Measurements from ENCODE around the gene TRIM32. TPM values are rescaled to one million over a fixed set of nuclear protein-coding genes. Genes with fewer than 3 reads are reported as not detected.
A peak's percentile ranks its signal among the peaks of the same experiment; 100 is the strongest.

TRIM32 gene
- total and polyA plus RNA-seq, 2 of the 13 experiments (the other 11 are each of a cell fraction or from before 2014, with no cell fraction given): 6.5 to 7.7 TPM

GRCh38 chr9:116687074-116687753, at the start of gene TRIM32 (continued):
- no peak for TF ChIP-seq ARNT2 (CRISPR knock-in tag; IDR thresholded peaks at IDR 0.05; ENCODE audit: low read depth)
- no peak for TF ChIP-seq PLSCR1 (CRISPR knock-in tag; IDR thresholded peaks at IDR 0.05; ENCODE audit: borderline replicate concordance)
- no peak for TF ChIP-seq TEAD3 (CRISPR knock-in tag; optimal IDR thresholded peaks at IDR 0.05; ENCODE audit: borderline replicate concordance)
- TF ChIP-seq DBP (CRISPR knock-in tag; IDR thresholded peaks at IDR 0.05; ENCODE audit: not compliant biosample characterization): no peak
- TF ChIP-seq, protein P1, sequence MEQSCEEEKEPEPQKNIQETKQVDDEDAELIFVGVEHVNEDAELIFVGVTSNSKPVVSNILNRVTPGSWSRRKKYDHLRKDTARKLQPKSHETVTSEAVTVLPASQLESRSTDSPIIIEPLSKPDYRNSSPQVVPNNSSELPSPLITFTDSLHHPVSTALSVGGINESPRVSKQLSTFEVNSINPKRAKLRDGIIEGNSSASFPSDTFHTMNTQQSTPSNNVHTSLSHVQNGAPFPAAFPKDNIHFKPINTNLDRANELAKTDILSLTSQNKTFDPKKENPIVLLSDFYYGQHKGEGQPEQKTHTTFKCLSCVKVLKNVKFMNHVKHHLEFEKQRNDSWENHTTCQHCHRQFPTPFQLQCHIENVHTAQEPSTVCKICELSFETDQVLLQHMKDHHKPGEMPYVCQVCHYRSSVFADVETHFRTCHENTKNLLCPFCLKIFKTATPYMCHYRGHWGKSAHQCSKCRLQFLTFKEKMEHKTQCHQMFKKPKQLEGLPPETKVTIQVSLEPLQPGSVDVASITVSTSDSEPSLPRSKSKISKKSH (CRISPR knock-in tag; IDR thresholded peaks at IDR 0.05; ENCODE audit: borderline replicate concordance): no peak
- no peak for TF ChIP-seq ZNF235 (CRISPR knock-in tag; IDR thresholded peaks at IDR 0.05; ENCODE audit: borderline replicate concordance)
- TF ChIP-seq NCOR1 (IDR thresholded peaks at IDR 0.05; ENCODE audit: borderline replicate concordance, low read length): no peak
- TF ChIP-seq ZFP90 (CRISPR knock-in tag; IDR thresholded peaks at IDR 0.05; ENCODE audit: borderline replicate concordance): no peak; the same call in 1 of the 2 replicates
- TF ChIP-seq ZNF558 (CRISPR knock-in tag; IDR thresholded peaks at IDR 0.05; ENCODE audit: borderline replicate concordance): peak; percentile 66; the same call in 1 of the 2 replicates
- no peak for TF ChIP-seq ZNF451 (CRISPR knock-in tag; IDR thresholded peaks at IDR 0.05)
- TF ChIP-seq ZNF44 (CRISPR knock-in tag; IDR thresholded peaks at IDR 0.05): 0 out of 2 replicates have a peak, but pooled peaks have one; percentile 63
- peak; percentile 16; the same call in 1 of the 2 replicates for TF ChIP-seq ZNF331 (CRISPR knock-in tag; IDR thresholded peaks at IDR 0.05)
- TF ChIP-seq ZNF350 (CRISPR knock-in tag; IDR thresholded peaks at IDR 0.05; ENCODE audit: borderline replicate concordance, low read depth): peak; percentile 69; the same call in 1 of the 2 replicates
- no peak for TF ChIP-seq MAFG (CRISPR knock-in tag; IDR thresholded peaks at IDR 0.05)
- TF ChIP-seq IRF2 (CRISPR knock-in tag; IDR thresholded peaks at IDR 0.05): no peak
- no peak for TF ChIP-seq REL (CRISPR knock-in tag; conservative IDR thresholded peaks at IDR 0.05)
- TF ChIP-seq, protein P2, sequence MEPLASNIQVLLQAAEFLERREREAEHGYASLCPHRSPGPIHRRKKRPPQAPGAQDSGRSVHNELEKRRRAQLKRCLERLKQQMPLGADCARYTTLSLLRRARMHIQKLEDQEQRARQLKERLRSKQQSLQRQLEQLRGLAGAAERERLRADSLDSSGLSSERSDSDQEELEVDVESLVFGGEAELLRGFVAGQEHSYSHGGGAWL (CRISPR knock-in tag; IDR thresholded peaks at IDR 0.05): peak; percentile 57; the same call in 1 of the 2 replicates
- no peak for TF ChIP-seq ZNF883 (CRISPR knock-in tag; IDR thresholded peaks at IDR 0.05; ENCODE audit: not compliant biosample characterization)
- TF ChIP-seq ZBTB2 (CRISPR knock-in tag; IDR thresholded peaks at IDR 0.05; ENCODE audit: low read depth): no peak
- TF ChIP-seq HOXA7 (CRISPR knock-in tag; IDR thresholded peaks at IDR 0.05): no peak
- no peak for TF ChIP-seq REXO4 (CRISPR knock-in tag; IDR thresholded peaks at IDR 0.05; ENCODE audit: borderline replicate concordance)
